HUES64 (cell line): ENCODE data around the gene PRKD2.

ENCODE experiments used
- H3K27ac ChIP-seq: 2 replicates; pipeline ENCODE4 v1.7.0; 2013; ENCODE audit warnings: low read depth, low read length, inconsistent platforms
- H3K27me3 ChIP-seq: 2 replicates; pipeline ENCODE4 v1.6.1; 2013; ENCODE audit warnings: mild to moderate bottlenecking, low read length; ENCODE audit not compliant: insufficient read depth
- H3K36me3 ChIP-seq: 2 replicates; pipeline ENCODE4 v1.6.1; 2013; ENCODE audit warnings: mild to moderate bottlenecking, low read length; ENCODE audit not compliant: insufficient read depth
- H3K4me1 ChIP-seq: 2 replicates; pipeline ENCODE4 v1.6.1; 2013; ENCODE audit warnings: mild to moderate bottlenecking, low read length, moderate library complexity; ENCODE audit not compliant: insufficient read depth
- H3K4me3 ChIP-seq: 2 replicates; pipeline ENCODE4 v1.5.1; 2013; ENCODE audit warnings: mild to moderate bottlenecking, low read length, moderate library complexity
- H3K9ac ChIP-seq: 2 replicates; pipeline ENCODE4 v1.6.1; 2013; ENCODE audit warnings: mild to moderate bottlenecking, low read depth, low read length
- H3K9me3 ChIP-seq: 2 replicates; pipeline ENCODE4 v1.6.1; 2013; ENCODE audit warnings: low read depth, low read length; ENCODE audit not compliant: insufficient read depth
- WGBS: fragments of 150-250, 120-280 bp; methylation state at CpG from one replicate; pipeline ENCODE4 v1.1.7; 2013; ENCODE audit warnings: missing lambda C conversion rate; 5-methylcytosine and 5-hydroxymethylcytosine counted together

Gene PRKD2

GRCh38 chr19:46755077-46755852 lies 38.4 kb upstream of the PRKD2 start:
- peaks cover 36% of the 10 kb centered on the region for H3K36me3 ChIP-seq
- H3K9ac ChIP-seq, result no peak overlapping the region
- H3K27ac ChIP-seq, result no peak overlapping the region
- H3K9me3 ChIP-seq, result no peaks in the 10 kb centered on the region
- no peaks in the 10 kb centered on the region for H3K4me1 ChIP-seq
- no peak overlapping the region for H3K4me3 ChIP-seq
- no peaks in the 10 kb centered on the region for H3K27me3 ChIP-seq
- WGBS, result 96% methylated on average over 39 of the region's 39 CpGs

- Histone ChIP-seq H3K36me3 (peaks cover 43% of the 10 kb centered on the region), H3K27me3 (no peaks in the 10 kb centered on the region), H3K4me1 (no peaks in the 10 kb centered on the region), H3K27ac (no peak overlapping the region), H3K4me3 (no peak overlapping the region), H3K9ac (no peak overlapping the region), H3K9me3 (no peaks in the 10 kb centered on the region)
- WGBS, result 57% methylated on average over 4 of the region's 4 CpGs
Observed at GRCh38 chr19:46753420-46754155, 36.7 kb upstream of the PRKD2 start.

- H3K4me3 ChIP-seq, result no peak overlapping the region
- H3K36me3 ChIP-seq, result peaks cover 23% of the 10 kb centered on the region
- no peak overlapping the region for H3K27ac ChIP-seq
- H3K9me3 ChIP-seq, result no peaks in the 10 kb centered on the region
- H3K9ac ChIP-seq, result no peak overlapping the region
- no peaks in the 10 kb centered on the region for H3K27me3 ChIP-seq
- H3K4me1 ChIP-seq, result peaks cover 10% of the 10 kb centered on the region
- 86% methylated on average over 21 of the region's 21 CpGs for WGBS
Observed at GRCh38 chr19:46748325-46749109, 31.6 kb upstream of the PRKD2 start.

GRCh38 chr19:46746281-46747057 lies 29.6 kb upstream of the PRKD2 start, which contains the start of gene STRN4:
Gene STRN4 (minus strand): TSS chr19:46746450. CDS start chr19:46746430, 20 bp downstream.
- Histone ChIP-seq H3K36me3 (peaks cover 20% of the 10 kb centered on the region), H3K4me3 (peak within 1 kb of the TSS; percentile 99), H3K27ac (peak within 1 kb of the TSS; percentile 93), H3K4me1 (peaks cover 14% of the 10 kb centered on the region), H3K9ac (peak within 1 kb of the TSS; percentile 97), H3K27me3 (no peaks in the 10 kb centered on the region), H3K9me3 (no peaks in the 10 kb centered on the region)
- 1% methylated on average over 71 of the region's 74 CpGs for WGBS

DNA sequence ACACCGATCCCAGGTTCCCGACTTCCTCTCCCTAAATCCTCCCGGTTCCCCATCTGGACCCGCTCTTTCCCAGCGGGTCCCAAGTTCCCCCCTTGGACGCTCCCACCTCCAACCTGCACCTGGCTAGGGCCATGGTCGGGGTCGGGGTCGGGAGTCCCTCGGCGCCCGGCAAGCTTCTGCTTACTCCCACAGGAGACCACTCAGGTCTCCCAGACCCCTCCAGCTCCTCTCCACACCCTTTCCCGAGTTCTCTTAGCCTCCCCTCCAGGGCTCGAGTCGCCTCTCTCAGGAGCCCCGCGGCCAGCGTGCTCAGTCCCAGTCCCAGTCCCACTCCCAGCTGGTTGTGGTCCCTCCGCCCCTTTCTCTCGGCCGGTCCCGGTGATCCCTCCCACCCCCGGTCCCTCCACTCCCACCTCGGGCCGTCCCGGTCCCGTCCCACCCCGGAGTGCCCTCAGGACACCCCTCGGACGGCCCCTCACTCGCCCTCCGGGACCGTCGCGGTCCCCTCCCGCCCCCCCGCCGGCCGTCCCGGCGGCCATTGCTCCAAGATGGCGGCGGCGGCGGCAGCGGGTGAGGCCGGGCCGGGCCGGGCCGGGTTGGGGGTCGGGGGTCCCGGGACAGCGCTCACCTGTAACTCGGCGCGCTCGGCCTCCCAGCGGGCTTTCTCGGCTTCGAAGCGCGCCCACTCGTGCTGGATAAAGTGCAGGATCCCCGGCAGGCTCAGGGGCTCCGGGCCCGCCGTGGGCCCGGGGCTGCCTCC lies 28.8 kb upstream of the PRKD2 start, which contains the start of gene FKRP:
Gene FKRP, plus strand, starts transcription at position 537 of the 760 bp plus-strand sequence. CDS start 9,394 bp downstream, outside the sequence.
- no peaks in the 10 kb centered on the region for H3K9me3 ChIP-seq
- H3K27ac ChIP-seq, result peak within 1 kb of the TSS; percentile 93
- H3K4me1 ChIP-seq, result peaks cover 14% of the 10 kb centered on the region
- H3K9ac ChIP-seq, result peak within 1 kb of the TSS; percentile 97
- under 1% methylated on average over 68 of the region's 68 CpGs for WGBS
- H3K36me3 ChIP-seq, result peaks cover 15% of the 10 kb centered on the region
- peak within 1 kb of the TSS; percentile 99 for H3K4me3 ChIP-seq
- no peaks in the 10 kb centered on the region for H3K27me3 ChIP-seq

DNA sequence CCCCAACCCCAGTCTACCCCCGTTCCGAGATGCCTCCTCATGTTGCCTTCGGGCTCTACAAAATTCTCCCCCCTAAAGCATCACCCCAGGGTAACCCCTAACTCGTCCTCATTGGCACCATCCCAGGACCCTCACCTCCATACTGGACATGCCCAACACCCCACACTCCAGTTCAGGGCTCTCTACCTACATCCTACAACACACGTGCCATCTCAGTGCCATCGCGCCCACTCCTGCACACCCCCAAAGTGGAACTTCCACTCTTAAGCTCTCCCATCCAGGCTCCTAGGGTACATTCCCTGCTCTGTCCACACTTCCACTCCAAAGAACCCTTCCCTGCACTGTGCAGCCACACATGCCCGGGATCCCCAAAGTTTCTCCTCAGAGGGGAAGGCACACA lies 28.1 kb upstream of the PRKD2 start:
- peaks cover 16% of the 10 kb centered on the region for H3K36me3 ChIP-seq
- H3K4me3 ChIP-seq, result peak overlapping the region; percentile 99
- no peaks in the 10 kb centered on the region for H3K27me3 ChIP-seq
- H3K9me3 ChIP-seq, result no peaks in the 10 kb centered on the region
- H3K27ac ChIP-seq, result no peak overlapping the region
- WGBS, result 42% methylated on average over 8 of the region's 8 CpGs
- H3K4me1 ChIP-seq, result peaks cover 14% of the 10 kb centered on the region
- H3K9ac ChIP-seq, result peak overlapping the region; percentile 97

- Histone ChIP-seq H3K9ac (no peak overlapping the region), H3K27ac (no peak overlapping the region), H3K4me1 (peaks cover 14% of the 10 kb centered on the region), H3K36me3 (peaks cover 21% of the 10 kb centered on the region), H3K27me3 (no peaks in the 10 kb centered on the region), H3K4me3 (peak overlapping the region; percentile 99), H3K9me3 (no peaks in the 10 kb centered on the region)
- WGBS, result 91% methylated on average over 12 of the region's 12 CpGs
Observed at GRCh38 chr19:46744005-46744691, 27.2 kb upstream of the PRKD2 start.

DNA sequence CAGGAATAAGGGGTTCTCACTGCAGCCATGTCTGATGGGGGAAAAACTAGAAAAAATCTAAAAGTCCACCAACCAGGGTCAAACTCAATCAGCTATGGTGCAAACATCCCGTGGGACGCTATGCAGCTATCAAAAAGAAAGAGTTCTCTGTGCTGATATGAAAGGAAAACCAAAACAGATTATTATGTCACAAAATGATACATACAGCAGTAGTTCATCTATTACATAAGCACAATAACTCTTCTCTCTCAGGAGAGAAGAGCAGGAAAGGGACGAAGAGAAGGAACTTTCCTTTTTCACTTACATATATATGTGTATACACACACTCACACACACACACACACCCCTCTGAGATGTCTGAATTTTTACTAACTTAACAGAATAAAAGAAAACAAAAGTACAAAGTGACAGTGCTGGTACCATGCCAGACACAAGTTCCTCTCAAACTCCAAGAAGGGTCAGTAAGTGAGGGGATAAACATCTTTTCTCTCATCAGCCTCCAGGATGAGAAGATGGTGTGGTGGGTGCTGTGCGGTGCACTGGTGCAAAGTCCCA lies 26.1 kb upstream of the PRKD2 start:
- Histone ChIP-seq H3K27me3 (no peaks in the 10 kb centered on the region), H3K4me3 (no peak overlapping the region), H3K9me3 (no peaks in the 10 kb centered on the region), H3K27ac (no peak overlapping the region), H3K9ac (no peak overlapping the region), H3K36me3 (peaks cover 26% of the 10 kb centered on the region), H3K4me1 (peaks cover 14% of the 10 kb centered on the region)
- WGBS, result 84% methylated on average over 4 of the region's 4 CpGs

DNA sequence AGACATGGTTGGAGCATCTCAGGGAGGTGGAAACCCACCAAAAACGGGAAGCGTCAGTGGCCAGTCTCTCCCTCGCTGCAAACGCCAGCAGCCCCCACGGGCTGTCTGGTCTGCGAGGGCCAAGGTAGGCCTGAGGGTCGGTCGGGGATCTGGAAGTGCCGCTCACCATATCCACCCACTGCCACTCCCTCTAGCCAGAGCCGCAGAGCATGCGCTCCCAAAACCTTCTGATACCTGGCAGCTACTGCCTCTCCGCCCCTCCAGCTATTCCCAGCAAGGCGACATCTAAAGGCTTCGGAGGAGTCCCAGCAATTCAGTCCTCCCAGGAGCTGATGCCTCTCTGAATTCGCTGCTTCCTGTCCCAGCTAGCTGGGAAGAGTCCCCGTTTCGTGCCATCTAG lies 24.5 kb upstream of the PRKD2 start:
- WGBS, result 82% methylated on average over 17 of the region's 17 CpGs
- no peak overlapping the region for H3K27ac ChIP-seq
- H3K4me1 ChIP-seq, result peaks cover 10% of the 10 kb centered on the region; the same call in 1 of the 2 replicates
- no peak overlapping the region for H3K4me3 ChIP-seq
- H3K9me3 ChIP-seq, result no peaks in the 10 kb centered on the region
- H3K27me3 ChIP-seq, result no peaks in the 10 kb centered on the region
- H3K9ac ChIP-seq, result no peak overlapping the region
- H3K36me3 ChIP-seq, result peaks cover 41% of the 10 kb centered on the region
